ENCODE measurements around the gene SPATA21. TPM values are rescaled to one million over a fixed set of nuclear protein-coding genes. Genes with fewer than 3 reads are reported as not detected.

SPATA21 gene
- total and polyA plus RNA-seq, 4 donors, result 0.08 to 0.42 TPM; not detected in 2

DNA sequence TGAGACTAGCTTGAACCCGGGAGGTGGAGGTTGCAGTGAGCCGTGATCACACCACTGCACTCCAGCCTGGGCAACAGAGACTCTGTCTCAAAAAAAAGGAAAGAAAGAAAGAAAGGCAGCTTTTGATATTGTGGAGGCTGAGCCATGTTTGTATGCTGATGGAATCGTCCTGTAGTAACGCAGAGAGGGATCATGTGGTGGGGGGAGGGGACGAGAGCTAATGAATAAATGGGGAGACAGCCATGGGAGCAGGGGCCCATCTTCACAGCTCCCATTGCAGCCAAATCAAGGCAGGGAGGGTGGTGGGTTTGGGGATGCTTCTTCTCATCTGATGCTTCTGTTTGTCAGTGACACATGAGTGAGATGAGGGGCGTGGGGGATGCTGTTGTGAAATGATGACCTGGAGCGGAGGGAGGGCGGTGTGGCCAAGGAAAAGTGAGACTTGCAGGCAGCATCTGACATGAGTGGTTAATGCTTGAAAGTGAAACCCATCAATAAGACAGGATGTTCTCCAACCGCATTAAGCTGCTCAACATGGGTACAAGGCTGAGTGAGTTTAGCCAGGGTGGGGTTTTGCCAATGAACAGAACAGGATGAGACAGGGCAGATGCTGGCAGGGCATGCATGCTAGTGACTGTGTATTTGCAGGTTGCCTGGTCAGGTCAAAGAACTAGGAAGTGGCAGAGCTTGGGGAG is 16.7 kb downstream of the SPATA21 start:
- Histone ChIP-seq H3K27ac (ENCODE audit: low read depth in 1 of 2, low read length in 2 of 2) (no peak overlapping the region), H3K9me3 (ENCODE audit: control insufficient read depth in 4 of 4, low read length in 3 of 4) (no peaks in the 10 kb centered on the region), H3K4me1 (ENCODE audit: control insufficient read depth in 4 of 4, insufficient read depth in 4 of 4, low read length in 3 of 4) (peaks cover 0 to 5% (median 0%) of the 10 kb centered on the region in 4 donors), H3K27me3 (ENCODE audit: control insufficient read depth in 4 of 4, insufficient read depth in 4 of 4, low read length in 3 of 4) (no peaks in the 10 kb centered on the region), H3K36me3 (ENCODE audit: control insufficient read depth in 4 of 4, insufficient read depth in 3 of 4, low read depth in 1 of 4, low read length in 3 of 4) (no peaks in the 10 kb centered on the region), H3K9ac (ENCODE audit: low read depth in 1 of 2, low read length in 2 of 2) (no peak overlapping the region), H3K4me3 (ENCODE audit: low read depth in 1 of 3, low read length in 3 of 3) (no peak overlapping the region)
- WGBS, result 79% methylated on average over 9 of the region's 9 CpGs
- DNase-seq (ENCODE audit: low spot score), result no peak
- TF ChIP-seq GABPA (IDR thresholded peaks at IDR 0.05 in 1 of 2, conservative IDR thresholded peaks at IDR 0.05 in 1 of 2) (no peak), NR2F2 (IDR thresholded peaks at IDR 0.05) (no peak), ATF3 (IDR thresholded peaks at IDR 0.05) (no peak), JUND (IDR thresholded peaks at IDR 0.05) (no peak), MAX (IDR thresholded peaks at IDR 0.05) (no peak), FOXA1 (IDR thresholded peaks at IDR 0.05) (no peak), FOXA2 (IDR thresholded peaks at IDR 0.05) (no peak), ZBTB33 (IDR thresholded peaks at IDR 0.05) (no peak), RXRA (IDR thresholded peaks at IDR 0.05) (no peak), REST (IDR thresholded peaks at IDR 0.05) (no peak), HNF4A (conservative IDR thresholded peaks at IDR 0.05) (no peak), CTCF (IDR thresholded peaks at IDR 0.05; ENCODE audit: low read depth, low read length, missing input control) (no peak), TAF1 (conservative IDR thresholded peaks at IDR 0.05) (no peak), RAD21 (IDR thresholded peaks at IDR 0.05) (no peak), SP1 (IDR thresholded peaks at IDR 0.05) (no peak), YY1 (IDR thresholded peaks at IDR 0.05) (no peak), EGR1 (IDR thresholded peaks at IDR 0.05; ENCODE audit: low read depth in 2 of 2) (no peak), HNF4G (IDR thresholded peaks at IDR 0.05) (no peak)
